ENCODE data around the gene ZC3H18.

GRCh38 chr16:88595101-88595500 lies 24.9 kb downstream of the ZC3H18 start:
- TF ChIP-seq CTCF (IDR thresholded peaks at IDR 0.05), result no peak
- no peak for TF ChIP-seq POLR2A (IDR thresholded peaks at IDR 0.05)
- TF ChIP-seq EP300 (IDR thresholded peaks at IDR 0.05), result no peak
